ENCODE data around the gene CNOT3.

CNOT3 gene

GRCh38 chr19:54105796-54106195 is 31.8 kb upstream of the CNOT3 start:
- TF ChIP-seq CTCF (IDR thresholded peaks at IDR 0.05; ENCODE audit: poor library complexity, severe bottlenecking) = no peak
- Histone ChIP-seq H3K4me3 (ENCODE audit: severe bottlenecking) (no peak overlapping the region), H3K9me3 (ENCODE audit: severe bottlenecking) (no peaks in the 10 kb centered on the region), H3K36me3 (ENCODE audit: low read depth) (peaks cover 41% of the 10 kb centered on the region), H3K4me1 (ENCODE audit: insufficient read depth, poor library complexity, severe bottlenecking) (no peaks in the 10 kb centered on the region), H3K27me3 (ENCODE audit: insufficient read depth, poor library complexity, severe bottlenecking) (no peaks in the 10 kb centered on the region), H3K27ac (ENCODE audit: poor library complexity, severe bottlenecking) (no peak overlapping the region)
- DNase-seq (ENCODE audit: low spot score) (no peak), ATAC-seq (ENCODE audit: low read depth) (no peak)

GRCh38 chr19:54106716-54107115 is 30.8 kb upstream of the CNOT3 start:
- H3K36me3 ChIP-seq (ENCODE audit: low read depth) = peaks cover 43% of the 10 kb centered on the region
- H3K9me3 ChIP-seq (ENCODE audit: severe bottlenecking) = no peaks in the 10 kb centered on the region
- no peak overlapping the region for H3K4me3 ChIP-seq (ENCODE audit: severe bottlenecking)
- TF ChIP-seq CTCF (IDR thresholded peaks at IDR 0.05; ENCODE audit: poor library complexity, severe bottlenecking) = no peak
- no peak overlapping the region for H3K27ac ChIP-seq (ENCODE audit: poor library complexity, severe bottlenecking)
- no peak for ATAC-seq (ENCODE audit: low read depth)
- H3K27me3 ChIP-seq (ENCODE audit: insufficient read depth, poor library complexity, severe bottlenecking) = no peaks in the 10 kb centered on the region
- no peaks in the 10 kb centered on the region for H3K4me1 ChIP-seq (ENCODE audit: insufficient read depth, poor library complexity, severe bottlenecking)
- DNase-seq (ENCODE audit: low spot score) = no peak

GRCh38 chr19:54107876-54108490 is 29.6 kb upstream of the CNOT3 start:
- Histone ChIP-seq H3K4me3 (ENCODE audit: severe bottlenecking) (no peak overlapping the region), H3K36me3 (ENCODE audit: low read depth) (peaks cover 46% of the 10 kb centered on the region), H3K27ac (ENCODE audit: poor library complexity, severe bottlenecking) (no peak overlapping the region), H3K4me1 (ENCODE audit: insufficient read depth, poor library complexity, severe bottlenecking) (no peaks in the 10 kb centered on the region), H3K27me3 (ENCODE audit: insufficient read depth, poor library complexity, severe bottlenecking) (no peaks in the 10 kb centered on the region), H3K9me3 (ENCODE audit: severe bottlenecking) (no peaks in the 10 kb centered on the region)
- no peak for TF ChIP-seq CTCF (IDR thresholded peaks at IDR 0.05; ENCODE audit: poor library complexity, severe bottlenecking)
- ATAC-seq (ENCODE audit: low read depth) = no peak
- DNase-seq (ENCODE audit: low spot score) = no peak

- H3K36me3 ChIP-seq (ENCODE audit: low read depth) = peaks cover 49% of the 10 kb centered on the region
- no peak overlapping the region for H3K4me3 ChIP-seq (ENCODE audit: severe bottlenecking)
- ATAC-seq (ENCODE audit: low read depth) = no peak
- H3K27me3 ChIP-seq (ENCODE audit: insufficient read depth, poor library complexity, severe bottlenecking) = no peaks in the 10 kb centered on the region
- no peak for TF ChIP-seq CTCF (IDR thresholded peaks at IDR 0.05; ENCODE audit: poor library complexity, severe bottlenecking)
- no peaks in the 10 kb centered on the region for H3K9me3 ChIP-seq (ENCODE audit: severe bottlenecking)
- no peak for DNase-seq (ENCODE audit: low spot score)
- H3K4me1 ChIP-seq (ENCODE audit: insufficient read depth, poor library complexity, severe bottlenecking) = no peaks in the 10 kb centered on the region
- H3K27ac ChIP-seq (ENCODE audit: poor library complexity, severe bottlenecking) = no peak overlapping the region
Observed at GRCh38 chr19:54108496-54108895, 29.1 kb upstream of the CNOT3 start.

GRCh38 chr19:54109651-54110050 is 27.9 kb upstream of the CNOT3 start:
- no peak overlapping the region for H3K27ac ChIP-seq (ENCODE audit: poor library complexity, severe bottlenecking)
- DNase-seq (ENCODE audit: low spot score) = no peak
- no peak overlapping the region for H3K4me3 ChIP-seq (ENCODE audit: severe bottlenecking)
- ATAC-seq (ENCODE audit: low read depth) = 0 out of 3 replicates have a peak, but pooled peaks have one; percentile 8
- no peak for TF ChIP-seq CTCF (IDR thresholded peaks at IDR 0.05; ENCODE audit: poor library complexity, severe bottlenecking)
- peaks cover 50% of the 10 kb centered on the region for H3K36me3 ChIP-seq (ENCODE audit: low read depth)
- no peaks in the 10 kb centered on the region for H3K4me1 ChIP-seq (ENCODE audit: insufficient read depth, poor library complexity, severe bottlenecking)
- no peaks in the 10 kb centered on the region for H3K9me3 ChIP-seq (ENCODE audit: severe bottlenecking)
- H3K27me3 ChIP-seq (ENCODE audit: insufficient read depth, poor library complexity, severe bottlenecking) = no peaks in the 10 kb centered on the region
